ENCODE results near the gene KCNK2.

The KCNK2 gene

DNA sequence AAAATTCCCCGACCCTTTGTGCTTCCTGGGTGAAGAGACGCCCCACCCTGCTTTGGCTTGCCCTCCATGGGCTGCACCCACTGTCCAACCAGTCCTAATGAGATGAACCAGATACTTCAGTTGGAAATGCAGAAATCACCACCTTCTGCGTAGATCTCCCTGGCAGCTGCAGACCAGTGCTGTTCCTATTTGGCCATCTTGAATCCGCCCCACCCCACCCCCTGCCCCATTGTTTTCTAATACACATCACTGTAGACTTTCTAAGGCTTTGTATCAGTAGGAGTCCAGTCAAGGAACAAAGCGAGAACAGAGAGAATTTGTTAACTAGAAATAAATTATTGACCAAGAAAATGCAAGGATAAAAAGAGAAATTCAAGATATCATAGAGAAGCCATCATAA lies 178.2 kb downstream of the KCNK2 start:
- DNase-seq = no peak

DNA sequence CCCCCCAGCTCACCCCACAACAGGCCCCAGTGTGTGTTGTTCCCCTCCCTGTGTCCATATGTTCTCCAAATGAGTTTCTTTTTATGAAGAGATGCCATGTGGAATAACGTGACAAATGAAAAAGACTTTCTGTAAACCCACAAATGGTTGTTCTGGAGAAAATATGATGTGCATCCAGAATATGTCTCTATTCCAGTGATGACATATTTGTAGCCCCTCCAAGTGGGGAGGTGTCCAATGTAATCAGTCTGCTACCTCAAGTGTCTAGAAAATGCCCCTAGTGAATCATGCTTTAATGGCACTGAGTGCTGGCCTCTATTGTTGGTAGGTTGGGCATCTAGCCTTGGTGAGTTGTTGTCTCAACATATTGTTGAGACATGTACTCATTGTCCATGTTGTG lies 179.6 kb downstream of the KCNK2 start:
- no peak for DNase-seq

DNA sequence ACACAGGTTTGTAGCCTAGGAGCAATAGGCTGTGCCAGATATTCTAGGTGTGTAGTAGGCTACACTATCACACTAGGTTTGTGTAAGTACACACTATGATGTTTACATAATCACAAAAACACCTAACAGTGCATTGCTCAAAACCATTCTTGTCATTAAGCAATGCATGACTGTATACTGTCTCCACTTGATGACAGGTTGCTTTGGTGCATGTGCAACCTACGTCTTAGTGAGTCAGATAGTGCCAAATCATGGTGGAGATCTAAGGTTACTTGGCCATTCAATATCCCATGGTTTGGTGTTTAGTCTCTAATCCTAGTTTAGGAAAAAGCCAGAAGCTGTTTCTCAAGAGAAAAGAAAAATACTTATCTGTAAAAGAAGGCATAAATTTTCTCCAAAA lies 181.1 kb downstream of the KCNK2 start:
- no peak for DNase-seq

- DNase-seq = no peak
These were observed 182.1 kb downstream of the KCNK2 start for GRCh38 chr1:215264649-215265048.

GRCh38 chr1:215267495-215267894 lies 185.0 kb downstream of the KCNK2 start:
- DNase-seq = no peak

DNA sequence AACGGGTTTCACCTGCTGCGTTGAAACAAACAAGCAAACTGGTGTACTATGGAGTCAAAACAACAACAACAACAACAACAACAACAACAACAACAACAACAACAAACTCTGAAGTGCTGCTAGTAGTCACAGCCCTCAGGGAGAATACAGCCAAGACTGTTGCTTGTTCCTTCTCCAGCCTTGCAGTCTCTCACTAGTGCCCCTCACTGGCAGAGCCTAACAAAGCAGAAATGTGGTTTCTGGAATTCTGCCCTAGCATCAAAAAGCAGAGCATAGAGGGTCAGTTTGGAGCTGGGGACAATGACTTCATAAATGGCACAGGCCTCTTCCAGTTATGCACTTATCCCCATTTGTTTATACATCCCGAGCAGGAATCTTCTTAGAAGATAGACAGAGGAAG lies 187.4 kb downstream of the KCNK2 start:
- no peak for DNase-seq

DNA sequence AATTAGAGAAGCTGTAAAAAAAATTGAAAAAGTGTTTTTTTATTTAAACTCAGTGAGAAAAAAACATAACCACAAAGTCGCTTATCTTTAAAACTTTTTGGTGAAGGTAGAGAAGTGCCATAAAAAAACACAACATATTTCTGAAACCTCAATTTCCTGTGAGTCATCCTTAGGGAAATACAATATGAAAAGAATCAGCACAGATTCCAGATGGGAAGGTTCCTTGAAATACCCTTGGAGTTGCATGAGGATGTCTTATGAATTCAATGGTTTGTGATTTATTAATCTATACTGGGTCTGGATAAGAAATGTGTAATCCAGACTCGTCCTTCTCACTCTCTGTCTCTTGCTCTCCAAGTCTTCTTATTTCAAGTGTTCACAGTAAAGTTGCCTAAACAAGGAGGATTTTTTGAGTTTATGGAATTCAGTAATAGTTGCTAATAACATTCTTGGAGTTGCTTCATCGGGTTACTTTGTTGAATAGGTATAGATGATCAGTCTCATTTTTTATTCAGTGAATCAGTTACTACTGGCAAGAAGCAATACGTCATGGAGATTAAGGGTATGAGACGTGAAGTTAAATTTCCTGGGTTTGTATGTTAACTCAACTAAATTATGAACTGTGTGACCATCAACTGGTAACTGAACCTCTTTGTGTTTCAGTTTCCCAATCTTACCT lies 191.4 kb downstream of the KCNK2 start:
- DNase-seq = no peak

DNA sequence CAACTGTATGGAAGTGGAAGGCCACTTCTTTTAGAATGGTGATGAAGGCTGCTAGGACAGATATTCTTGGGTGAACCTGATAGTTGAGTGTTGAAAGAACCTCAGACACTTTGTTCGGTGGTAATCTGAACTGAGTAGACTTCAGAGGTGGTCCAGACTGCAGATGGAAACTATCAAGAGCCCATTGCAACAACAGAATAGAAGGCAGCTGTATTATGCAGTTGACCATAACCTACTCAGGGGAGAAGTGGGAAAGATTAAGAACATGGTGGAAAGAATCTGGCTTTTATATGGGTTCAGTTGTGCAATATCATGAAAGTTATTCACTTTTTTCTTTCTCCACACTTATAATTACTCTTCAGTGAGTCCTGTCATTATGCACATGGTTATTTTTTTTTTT lies 194.0 kb downstream of the KCNK2 start:
- DNase-seq = no peak

DNA sequence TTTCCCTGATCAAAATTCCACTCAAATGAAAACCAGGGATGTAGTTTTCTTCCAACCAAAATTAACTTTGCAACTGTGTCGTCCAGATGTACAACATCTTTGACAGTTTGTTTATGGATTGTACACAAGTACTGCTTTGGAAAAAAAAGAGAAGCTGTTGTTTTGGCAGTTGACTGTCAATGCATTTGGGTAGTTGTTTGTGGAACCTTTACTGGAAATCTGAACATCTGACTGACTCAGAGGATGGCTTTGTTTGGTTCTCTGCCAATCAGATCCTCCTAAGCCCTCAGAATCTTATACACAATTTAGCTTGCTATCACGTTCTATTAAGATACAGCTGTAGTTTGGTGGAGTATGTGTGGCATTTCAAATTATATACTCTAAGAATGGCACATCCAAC lies 195.0 kb downstream of the KCNK2 start:
- DNase-seq = no peak

- DNase-seq = no peak
These were observed 197.1 kb downstream of the KCNK2 start for GRCh38 chr1:215279682-215280081.

GRCh38 chr1:215282557-215282956 lies 200.0 kb downstream of the KCNK2 start:
- DNase-seq = no peak

DNA sequence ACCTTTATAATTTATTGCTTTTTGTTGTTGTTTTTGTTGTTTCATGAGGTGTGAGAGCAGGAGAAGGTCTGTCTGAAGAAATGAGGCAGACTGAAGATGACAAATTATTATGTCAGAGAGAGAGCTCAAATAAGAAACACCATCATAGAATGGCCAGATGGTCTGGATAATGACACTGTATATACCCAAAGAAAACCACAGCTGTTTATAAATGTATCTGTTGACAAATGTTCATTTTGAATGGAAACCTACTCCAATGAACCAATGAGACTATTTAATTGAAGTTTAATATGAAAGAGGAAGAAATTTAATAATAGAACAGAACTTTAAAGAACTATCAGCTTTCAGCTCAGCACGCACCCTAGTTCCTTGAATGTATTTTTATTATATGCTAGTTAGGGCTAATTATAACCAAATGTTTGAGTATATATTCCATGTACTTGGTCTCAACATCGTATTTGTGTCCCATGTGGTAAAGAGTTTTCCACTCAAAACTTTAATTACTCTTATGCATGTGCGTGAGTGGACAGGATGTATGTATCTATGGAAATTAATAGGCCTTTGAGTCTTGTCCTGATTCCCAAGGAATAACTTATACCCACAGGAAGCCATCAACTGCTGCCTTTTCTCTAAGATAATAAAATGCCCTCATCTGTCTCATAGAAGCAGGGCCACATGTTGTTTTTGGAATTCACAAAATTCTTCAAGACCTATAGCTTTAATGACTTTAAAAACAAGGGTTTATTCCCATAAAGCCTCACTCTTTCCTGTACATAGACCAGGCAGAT lies 202.7 kb downstream of the KCNK2 start:
- no peak for DNase-seq

Data from SIG-M5 (cell line).